ENCODE results near the gene MCTP1. TPM values are rescaled to one million over a fixed set of nuclear protein-coding genes. Genes with fewer than 3 reads are reported as not detected.

MCTP1 gene
- total RNA-seq, 1 donor = 5.8 TPM

GRCh38 chr5:94976853-94977252, 308.0 kb downstream of the MCTP1 start:
- Histone ChIP-seq H3K4me3 (ENCODE audit: insufficient read depth, low read length) (no peak overlapping the region), H4K20me1 (ENCODE audit: insufficient read depth, low read length) (no peaks in the 10 kb centered on the region), H3K79me2 (ENCODE audit: insufficient read depth, low read length) (no peaks in the 10 kb centered on the region), H3K9me3 (ENCODE audit: low read depth, low read length) (no peaks in the 10 kb centered on the region), H2AFZ (ENCODE audit: low read length) (no peak overlapping the region), H3K4me1 (ENCODE audit: insufficient read depth, low read length) (no peaks in the 10 kb centered on the region), H3K36me3 (ENCODE audit: insufficient read depth, low read length) (no peaks in the 10 kb centered on the region), H3K27me3 (ENCODE audit: insufficient read depth, low read length) (no peaks in the 10 kb centered on the region), H3K4me2 (ENCODE audit: insufficient read depth, low read length) (no peak overlapping the region), H3K27ac (ENCODE audit: low read depth, low read length) (no peak overlapping the region)
- TF ChIP-seq CTCF (IDR thresholded peaks at IDR 0.05; ENCODE audit: extremely low read depth, low read depth, low read length) = no peak
- DNase-seq (ENCODE audit: insufficient read length, low spot score, missing footprints) = no peak

GRCh38 chr5:94972268-94972667, 312.6 kb downstream of the MCTP1 start:
- H3K4me1 ChIP-seq (ENCODE audit: insufficient read depth, low read length) = no peaks in the 10 kb centered on the region
- no peak overlapping the region for H3K27ac ChIP-seq (ENCODE audit: low read depth, low read length)
- H3K4me3 ChIP-seq (ENCODE audit: insufficient read depth, low read length) = no peak overlapping the region
- no peaks in the 10 kb centered on the region for H3K27me3 ChIP-seq (ENCODE audit: insufficient read depth, low read length)
- H3K36me3 ChIP-seq (ENCODE audit: insufficient read depth, low read length) = no peaks in the 10 kb centered on the region
- no peak overlapping the region for H3K4me2 ChIP-seq (ENCODE audit: insufficient read depth, low read length)
- DNase-seq (ENCODE audit: insufficient read length, low spot score, missing footprints) = no peak
- no peak overlapping the region for H2AFZ ChIP-seq (ENCODE audit: low read length)
- no peaks in the 10 kb centered on the region for H3K9me3 ChIP-seq (ENCODE audit: low read depth, low read length)
- TF ChIP-seq CTCF (IDR thresholded peaks at IDR 0.05; ENCODE audit: extremely low read depth, low read depth, low read length) = no peak
- no peaks in the 10 kb centered on the region for H4K20me1 ChIP-seq (ENCODE audit: insufficient read depth, low read length)
- H3K79me2 ChIP-seq (ENCODE audit: insufficient read depth, low read length) = no peaks in the 10 kb centered on the region

GRCh38 chr5:94969174-94969573, 315.7 kb downstream of the MCTP1 start:
- peak; percentile 49 for TF ChIP-seq CTCF (IDR thresholded peaks at IDR 0.05; ENCODE audit: extremely low read depth, low read depth, low read length)
- Histone ChIP-seq H4K20me1 (ENCODE audit: insufficient read depth, low read length) (no peaks in the 10 kb centered on the region), H3K9me3 (ENCODE audit: low read depth, low read length) (no peaks in the 10 kb centered on the region), H3K27ac (ENCODE audit: low read depth, low read length) (no peak overlapping the region), H3K4me1 (ENCODE audit: insufficient read depth, low read length) (no peaks in the 10 kb centered on the region), H3K4me2 (ENCODE audit: insufficient read depth, low read length) (no peak overlapping the region), H3K36me3 (ENCODE audit: insufficient read depth, low read length) (no peaks in the 10 kb centered on the region), H3K79me2 (ENCODE audit: insufficient read depth, low read length) (no peaks in the 10 kb centered on the region), H3K4me3 (ENCODE audit: insufficient read depth, low read length) (no peak overlapping the region), H3K27me3 (ENCODE audit: insufficient read depth, low read length) (no peaks in the 10 kb centered on the region), H2AFZ (ENCODE audit: low read length) (no peak overlapping the region)
- DNase-seq (ENCODE audit: insufficient read length, low spot score, missing footprints) = no peak

GRCh38 chr5:94968507-94969095, 316.3 kb downstream of the MCTP1 start:
- Histone ChIP-seq H3K27me3 (ENCODE audit: insufficient read depth, low read length) (no peaks in the 10 kb centered on the region), H3K4me3 (ENCODE audit: insufficient read depth, low read length) (no peak overlapping the region)
- DNase-seq (ENCODE audit: insufficient read length, low spot score, missing footprints) = peak; percentile 88

More at GRCh38 chr5:94968507-94969095, 316.3 kb downstream of the MCTP1 start:
- Histone ChIP-seq H3K79me2 (ENCODE audit: insufficient read depth, low read length) (no peaks in the 10 kb centered on the region), H3K36me3 (ENCODE audit: insufficient read depth, low read length) (no peaks in the 10 kb centered on the region), H3K27ac (ENCODE audit: low read depth, low read length) (no peak overlapping the region), H4K20me1 (ENCODE audit: insufficient read depth, low read length) (no peaks in the 10 kb centered on the region), H3K9me3 (ENCODE audit: low read depth, low read length) (no peaks in the 10 kb centered on the region), H3K4me1 (ENCODE audit: insufficient read depth, low read length) (no peaks in the 10 kb centered on the region), H2AFZ (ENCODE audit: low read length) (no peak overlapping the region), H3K4me2 (ENCODE audit: insufficient read depth, low read length) (no peak overlapping the region)
- TF ChIP-seq CTCF (IDR thresholded peaks at IDR 0.05; ENCODE audit: extremely low read depth, low read depth, low read length) = peak; percentile 66

Data from osteoblast (primary cell).